DLD1 (cell line): ENCODE measurements around the gene BAIAP2.

ENCODE experiments used
- in situ Hi-C: cut with HindIII; loops from 2 replicates; pipeline ENCODE4 v1.10.0; 2017; ENCODE audit warnings: low sequenced_read_pairs

BAIAP2 gene, protein sequence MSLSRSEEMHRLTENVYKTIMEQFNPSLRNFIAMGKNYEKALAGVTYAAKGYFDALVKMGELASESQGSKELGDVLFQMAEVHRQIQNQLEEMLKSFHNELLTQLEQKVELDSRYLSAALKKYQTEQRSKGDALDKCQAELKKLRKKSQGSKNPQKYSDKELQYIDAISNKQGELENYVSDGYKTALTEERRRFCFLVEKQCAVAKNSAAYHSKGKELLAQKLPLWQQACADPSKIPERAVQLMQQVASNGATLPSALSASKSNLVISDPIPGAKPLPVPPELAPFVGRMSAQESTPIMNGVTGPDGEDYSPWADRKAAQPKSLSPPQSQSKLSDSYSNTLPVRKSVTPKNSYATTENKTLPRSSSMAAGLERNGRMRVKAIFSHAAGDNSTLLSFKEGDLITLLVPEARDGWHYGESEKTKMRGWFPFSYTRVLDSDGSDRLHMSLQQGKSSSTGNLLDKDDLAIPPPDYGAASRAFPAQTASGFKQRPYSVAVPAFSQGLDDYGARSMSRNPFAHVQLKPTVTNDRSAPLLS

DNA sequence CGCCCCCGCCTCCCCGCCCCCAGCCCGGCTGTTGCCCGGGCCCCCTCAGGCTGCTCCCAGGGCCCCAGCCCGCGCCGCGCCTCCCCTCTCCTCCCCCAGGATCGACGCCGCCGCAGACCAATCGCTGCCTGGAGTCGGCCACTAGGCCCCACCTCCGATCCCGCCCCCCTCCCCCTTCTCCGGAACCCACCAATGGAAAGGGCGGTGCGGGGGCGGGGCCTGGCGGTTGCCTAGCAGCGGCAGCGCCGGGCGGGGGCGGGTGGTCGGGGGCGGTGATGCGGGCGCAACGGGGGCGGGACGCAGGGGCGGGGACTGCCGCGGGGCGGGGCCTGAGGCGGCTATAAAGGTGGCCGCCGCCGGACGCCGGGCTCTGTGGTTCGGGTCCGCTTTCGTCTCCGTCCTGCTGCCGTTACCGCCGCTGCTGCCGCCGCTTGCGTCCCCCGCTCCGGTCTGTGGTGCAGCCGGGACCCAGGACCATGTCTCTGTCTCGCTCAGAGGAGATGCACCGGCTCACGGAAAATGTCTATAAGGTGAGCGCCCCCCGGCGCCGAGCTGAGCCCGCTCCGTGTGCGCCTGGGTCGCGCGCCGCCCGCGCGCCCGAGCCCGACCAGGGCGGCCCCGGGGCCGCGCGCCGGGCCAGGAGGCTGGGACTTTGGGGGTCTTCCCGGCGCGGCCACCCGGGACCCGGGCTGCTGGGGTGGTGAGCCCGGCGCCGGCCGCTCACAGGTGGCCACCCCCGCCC lies at the start of gene BAIAP2:
TSS of gene BAIAP2 (plus strand) at position 373 of the 742 bp plus-strand sequence. CDS start at position 477, 104 bp downstream.
- in situ Hi-C loops, result loop anchor here (5.0 kb wide), 1 partner anchor 87 kb away; no protein-coding TSS in a partner anchor

GRCh38 chr17:80986046-80986445 lies 48.9 kb upstream of the BAIAP2 start:
- in situ Hi-C loops, result no loop called here

DNA sequence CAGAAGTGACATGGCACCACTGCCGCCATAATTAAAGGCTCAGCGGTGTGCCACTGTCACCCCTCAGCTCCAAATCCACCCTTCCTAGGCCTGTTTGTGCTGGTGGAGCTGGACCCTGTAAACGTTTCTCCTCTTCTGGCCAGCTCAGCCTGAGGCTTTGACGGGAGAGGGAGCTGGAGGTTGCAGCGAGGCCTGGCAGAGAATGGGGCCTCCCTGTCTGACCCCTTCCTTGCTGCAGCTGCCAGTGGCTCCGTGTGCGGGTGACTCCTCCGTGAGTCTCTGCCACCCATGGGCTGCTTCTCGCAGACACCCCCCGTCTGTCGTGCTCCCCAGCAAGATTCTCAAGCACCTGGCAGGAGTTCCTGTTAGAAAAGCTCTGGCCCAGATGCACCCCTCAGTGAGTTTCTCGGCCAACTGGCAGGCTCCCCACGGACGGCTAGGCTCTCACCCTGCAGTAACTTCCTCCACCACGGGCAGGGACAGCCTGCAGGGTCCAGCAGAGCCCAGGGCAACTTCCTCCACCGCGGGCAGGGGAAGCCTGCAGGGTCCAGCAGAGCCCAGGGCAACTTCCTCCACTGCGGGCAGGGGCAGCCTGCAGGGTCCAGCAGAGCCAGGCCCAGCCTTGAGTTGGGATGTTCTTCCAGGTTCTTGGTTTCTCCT lies 48.0 kb upstream of the BAIAP2 start:
- in situ Hi-C loops, result no loop called here

DNA sequence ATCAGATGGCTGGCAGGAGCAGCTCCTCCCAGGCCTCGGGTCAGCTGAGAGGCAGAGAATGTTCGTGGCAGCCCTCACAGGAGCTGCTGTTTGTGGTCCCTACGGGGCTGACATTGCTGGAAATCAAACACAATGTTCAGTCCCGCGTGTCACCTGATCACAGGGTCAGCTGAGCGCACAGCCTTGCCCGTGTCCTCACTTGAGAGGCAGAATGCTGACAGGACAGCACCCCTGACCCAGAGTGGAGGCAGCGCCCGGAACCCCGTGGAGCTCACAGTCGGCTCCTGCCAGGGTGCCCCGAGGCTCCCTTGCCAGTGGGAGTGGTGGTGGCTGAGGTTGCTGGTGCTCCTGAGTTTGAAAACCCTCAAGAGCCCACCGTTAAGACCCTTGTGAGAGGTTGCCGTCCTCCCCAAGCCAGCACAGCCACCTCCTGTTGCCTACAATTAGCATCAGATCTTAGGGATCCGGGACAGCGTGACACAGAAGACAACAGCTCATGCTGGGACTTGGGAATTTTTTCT lies 47.0 kb upstream of the BAIAP2 start:
- in situ Hi-C loops, result no loop called here

GRCh38 chr17:80989586-80989913 lies 45.4 kb upstream of the BAIAP2 start:
- in situ Hi-C loops, result no loop called here

DNA sequence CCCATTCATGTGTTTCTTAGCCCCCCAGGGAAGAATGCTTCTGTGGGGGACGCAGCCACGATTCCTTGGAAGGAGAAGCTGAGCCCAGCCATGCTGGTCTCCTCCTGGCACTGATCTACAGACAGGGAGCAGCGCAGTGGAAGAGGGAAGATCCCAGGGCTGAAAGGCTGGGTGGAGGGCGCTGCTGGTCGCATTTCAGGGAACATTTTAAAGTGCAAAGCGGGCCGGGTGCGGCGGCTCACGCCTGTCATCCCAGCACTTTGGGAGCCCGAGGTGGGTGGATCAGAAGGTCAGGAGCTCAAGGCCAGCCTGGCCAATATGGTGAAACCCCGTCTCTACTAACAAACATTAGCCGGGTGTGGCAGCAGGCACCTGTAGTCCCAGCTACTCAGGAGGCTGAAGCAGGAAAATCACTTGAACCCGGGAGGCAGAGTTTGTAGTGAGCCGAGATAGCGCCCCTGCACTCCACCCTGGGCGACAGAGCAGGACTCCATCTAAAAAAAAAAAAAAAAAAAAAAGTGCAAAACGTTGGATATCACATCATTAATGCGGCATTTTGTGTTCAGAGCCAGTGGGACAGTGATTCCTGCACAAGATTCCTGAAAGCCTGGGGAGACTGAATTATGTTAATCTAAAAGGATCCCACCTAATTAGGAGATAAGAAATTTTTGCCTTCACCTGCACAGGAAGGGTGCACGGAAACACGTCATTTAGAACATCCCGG lies 43.9 kb upstream of the BAIAP2 start:
- in situ Hi-C loops, result no loop called here

DNA sequence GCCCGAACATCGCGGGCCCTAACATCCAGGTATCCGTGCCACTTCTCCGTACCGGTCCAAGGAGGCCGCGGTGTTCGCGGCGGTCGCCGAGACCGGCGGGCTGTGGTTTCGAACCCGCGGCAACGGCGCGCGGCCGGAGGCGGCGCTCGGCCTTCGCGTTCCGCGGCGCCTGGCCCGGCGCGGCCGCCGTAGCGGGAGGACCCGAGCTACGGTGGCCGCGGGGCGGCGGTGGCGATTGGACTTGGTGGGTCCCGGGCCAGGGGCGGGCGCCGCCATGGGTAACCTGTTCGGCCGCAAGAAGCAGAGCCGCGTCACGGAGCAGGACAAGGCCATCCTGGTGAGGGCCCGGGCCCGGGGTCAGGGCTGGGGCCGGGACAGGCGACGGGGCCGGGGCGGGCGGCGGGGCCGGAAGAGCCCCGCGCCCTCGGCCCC lies 43.3 kb upstream of the BAIAP2 start, which contains the start of gene CHMP6:
TSS of gene CHMP6 (plus strand) at position 197 of the 432 bp plus-strand sequence. CDS start at position 275, 78 bp downstream.
- in situ Hi-C loops, result no loop called here

GRCh38 chr17:80992077-80992947 lies 42.6 kb upstream of the BAIAP2 start:
- in situ Hi-C loops, result no loop called here

- in situ Hi-C loops, result no loop called here
Measured at GRCh38 chr17:80992948-80993624, 41.9 kb upstream of the BAIAP2 start.

GRCh38 chr17:80995131-80995530 lies 39.8 kb upstream of the BAIAP2 start:
- in situ Hi-C loops, result no loop called here

DNA sequence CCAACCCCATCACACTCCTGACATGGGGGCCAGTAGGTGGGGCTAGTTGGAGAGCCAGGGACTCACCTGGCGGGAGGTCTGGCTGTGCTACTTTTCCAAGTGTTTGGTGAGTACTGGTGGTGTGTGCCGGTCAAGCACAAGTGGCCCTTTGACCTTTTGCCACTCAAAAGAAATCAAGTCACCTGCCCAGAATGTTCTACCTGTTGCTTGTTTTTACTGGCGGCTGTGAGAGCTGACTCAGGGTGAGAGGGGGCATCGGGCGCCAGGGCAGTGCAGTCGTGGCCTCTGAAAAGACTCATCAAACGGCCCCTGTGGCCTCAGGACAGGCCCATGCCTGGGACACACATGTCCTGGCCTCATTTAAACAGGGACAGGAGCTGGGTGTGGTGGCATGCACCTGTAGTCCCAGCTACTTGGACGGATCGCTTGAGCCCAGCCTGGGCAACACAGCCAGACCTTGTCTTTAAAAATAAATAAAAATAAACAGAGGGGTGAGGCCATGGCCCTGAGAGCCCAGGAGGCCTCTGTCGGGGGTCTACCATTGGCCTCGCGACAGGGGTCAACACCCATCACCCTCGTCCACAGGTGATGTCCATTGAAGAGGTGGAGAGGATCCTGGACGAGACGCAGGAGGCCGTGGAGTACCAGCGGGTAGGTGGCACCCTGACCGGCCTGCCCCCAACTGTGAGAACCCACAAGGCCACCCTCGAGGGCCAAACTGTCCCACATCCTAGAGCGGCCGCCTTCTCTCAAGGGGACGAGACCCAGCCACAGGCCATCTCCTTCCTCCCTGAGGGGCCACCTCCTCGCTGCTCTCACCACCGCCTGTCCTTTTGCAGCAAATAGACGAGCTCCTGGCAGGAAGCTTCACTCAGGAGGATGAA lies 38.3 kb upstream of the BAIAP2 start:
- in situ Hi-C loops, result no loop called here

DNA sequence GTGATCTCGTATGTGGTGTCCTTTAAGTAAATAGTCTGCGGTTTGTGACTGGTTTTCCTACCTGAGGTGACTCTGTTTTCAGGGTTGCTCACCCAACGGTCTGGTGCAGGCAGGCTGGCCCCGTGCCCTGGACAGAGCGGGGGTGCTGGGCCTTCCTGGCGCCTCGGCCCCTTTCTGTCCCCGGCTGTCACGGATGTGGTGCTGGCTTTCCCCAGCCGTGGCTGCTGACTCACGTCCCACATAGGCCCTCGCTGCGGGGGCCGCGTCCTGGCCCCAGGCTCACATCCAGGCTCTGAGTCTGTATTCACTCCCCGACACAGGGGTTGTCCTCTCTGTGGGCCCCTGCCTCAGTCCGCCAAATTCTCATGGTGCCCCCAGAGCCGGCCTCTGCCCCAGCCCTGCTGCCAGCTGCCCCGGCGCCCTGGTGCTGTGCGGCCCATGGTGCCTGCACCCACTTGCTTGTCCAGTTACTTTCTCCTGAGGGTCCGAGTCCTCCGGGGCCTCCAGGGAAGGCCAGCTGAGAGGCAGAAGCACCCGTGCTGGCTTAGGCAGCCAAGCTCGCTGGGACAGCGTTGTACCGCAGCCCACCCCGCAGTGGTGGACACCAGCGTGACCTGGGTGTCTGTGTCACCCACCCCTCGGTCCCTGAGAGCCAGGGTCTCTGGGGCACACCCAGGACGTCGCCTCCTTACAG lies 37.4 kb upstream of the BAIAP2 start:
- in situ Hi-C loops, result no loop called here

DNA sequence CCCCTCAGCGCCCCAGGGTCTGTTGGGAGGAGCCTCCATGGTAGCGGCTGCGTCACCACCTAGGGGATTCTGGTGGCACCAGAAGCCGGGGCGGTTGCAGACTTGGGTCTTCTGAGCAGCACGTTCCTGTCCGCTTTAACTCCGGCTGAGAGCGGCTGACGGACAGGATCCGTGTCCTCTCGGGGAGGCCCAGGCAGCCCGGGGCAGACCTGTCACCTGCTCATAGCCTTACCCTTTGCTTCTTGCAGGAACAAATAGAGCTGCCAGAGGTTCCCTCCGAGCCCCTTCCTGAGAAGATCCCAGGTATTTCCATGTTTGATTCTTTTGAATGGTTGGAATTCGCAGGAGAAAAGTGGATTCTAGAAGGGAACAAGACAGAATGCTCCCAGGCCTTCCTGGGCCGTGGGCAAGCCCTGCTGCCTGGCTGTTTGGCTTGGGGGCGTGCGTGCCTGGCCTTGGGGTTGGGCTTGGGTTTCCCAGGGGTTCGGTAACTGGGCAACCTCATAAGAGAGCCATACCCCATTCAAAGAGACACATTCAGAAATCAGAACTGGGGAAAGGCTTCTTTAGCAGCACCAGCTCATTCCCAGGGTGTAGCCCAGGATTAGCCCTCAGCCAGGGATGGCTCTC lies 36.7 kb upstream of the BAIAP2 start:
- in situ Hi-C loops, result no loop called here

DNA sequence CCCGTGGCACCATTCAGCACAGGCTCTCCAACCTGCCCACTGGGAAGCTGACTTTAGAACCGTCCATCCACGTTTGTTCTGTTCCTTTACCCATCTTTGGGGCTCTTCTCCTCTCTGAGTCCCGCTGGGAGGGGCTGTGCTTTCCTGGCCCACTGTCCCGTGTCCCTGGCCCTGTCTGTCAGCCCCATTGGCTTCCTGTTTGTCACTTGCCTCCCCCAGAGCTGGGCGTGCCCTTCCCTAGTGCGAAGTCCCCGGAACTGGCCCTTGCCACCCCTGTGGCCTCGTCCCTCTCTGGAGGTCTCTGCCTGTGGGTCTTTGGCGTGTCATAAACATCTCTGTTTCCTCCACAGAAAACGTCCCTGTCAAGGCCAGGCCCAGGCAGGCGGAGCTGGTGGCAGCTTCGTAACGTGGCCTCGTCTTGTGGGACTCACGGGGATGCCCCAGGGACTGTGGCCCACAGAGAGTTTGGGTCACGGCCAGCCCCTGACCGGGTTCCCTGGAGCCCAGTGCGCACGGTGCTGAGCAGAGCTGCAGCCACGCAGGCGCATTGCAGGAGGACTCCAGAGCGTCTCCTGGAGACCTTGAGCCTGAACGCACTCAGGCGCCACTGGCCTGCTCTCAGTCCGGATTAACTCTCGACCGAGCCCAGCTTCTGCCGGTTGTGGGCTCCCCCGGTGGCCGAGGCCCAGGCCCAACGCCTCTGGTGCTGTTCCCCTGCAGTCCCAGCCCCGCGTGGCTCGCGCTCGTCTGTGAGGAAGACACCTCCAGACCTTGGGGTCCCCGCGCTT lies 36.0 kb upstream of the BAIAP2 start:
- in situ Hi-C loops, result no loop called here

- in situ Hi-C loops, result no loop called here
Measured at GRCh38 chr17:80999536-81000333, 35.2 kb upstream of the BAIAP2 start.
